HG03575 (cell line): ENCODE results near the gene CLSTN2.

Source experiments
- ATAC-seq: cut with Tn5 transposase; IDR thresholded peaks from one replicate; pipeline ENCODE4 v1.9.1; 2021; ENCODE audit not compliant: unreplicated experiment, insufficient number of reproducible peaks, low FRiP score; ENCODE audit errors: extremely low read depth

CLSTN2 gene

GRCh38 chr3:140117096-140117526 lies 182.1 kb downstream of the CLSTN2 start:
- ATAC-seq: no peak

GRCh38 chr3:140122183-140122582 lies 187.2 kb downstream of the CLSTN2 start:
- ATAC-seq: no peak

GRCh38 chr3:140128217-140128616 lies 193.2 kb downstream of the CLSTN2 start:
- no peak for ATAC-seq

DNA sequence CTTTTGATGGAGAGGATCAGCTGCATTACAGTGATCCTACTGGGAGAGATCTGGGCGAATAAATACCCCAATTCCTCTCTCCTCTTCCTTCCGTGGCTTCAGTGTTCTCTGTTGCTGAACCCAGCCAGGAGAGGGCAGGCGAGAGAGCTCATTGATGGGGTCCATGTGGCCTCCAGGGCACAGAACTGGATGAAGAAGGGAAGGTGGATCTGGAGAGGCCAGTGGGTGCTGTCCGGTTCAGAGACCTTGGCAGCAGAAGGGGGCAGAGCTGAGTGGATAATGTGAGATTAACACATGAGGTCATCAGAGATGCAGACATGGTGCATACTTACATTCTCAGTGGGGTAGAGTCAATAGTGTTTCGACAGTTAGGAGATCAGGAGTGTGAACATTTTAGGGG lies 193.6 kb downstream of the CLSTN2 start:
- ATAC-seq: no peak

DNA sequence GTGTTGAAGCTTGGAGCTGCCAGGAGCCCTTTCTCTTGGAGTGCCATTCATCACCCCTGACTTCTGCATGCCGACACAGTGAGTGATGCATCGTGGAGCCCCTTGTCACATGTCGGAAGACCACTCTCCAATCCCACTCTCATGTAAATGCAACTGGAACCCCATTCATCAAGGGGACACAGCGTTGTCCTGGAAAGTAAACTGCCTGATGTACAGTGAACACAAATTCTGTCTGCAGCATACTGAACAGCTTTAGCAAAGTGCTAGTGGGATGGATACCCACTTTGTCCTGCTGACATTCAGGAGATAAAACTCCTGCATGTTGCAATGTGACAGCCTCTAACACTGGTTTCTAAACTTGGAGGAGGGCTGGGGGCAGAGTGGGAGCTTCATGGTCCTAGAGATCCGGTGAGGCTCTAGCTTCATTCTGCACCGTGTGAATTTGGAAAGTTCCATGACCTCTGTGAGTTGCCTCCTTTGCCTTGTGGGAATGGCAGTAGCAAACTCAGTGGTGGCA lies 194.8 kb downstream of the CLSTN2 start:
- no peak for ATAC-seq

- ATAC-seq: no peak
Observed at GRCh38 chr3:140131895-140132294, 196.9 kb downstream of the CLSTN2 start.

DNA sequence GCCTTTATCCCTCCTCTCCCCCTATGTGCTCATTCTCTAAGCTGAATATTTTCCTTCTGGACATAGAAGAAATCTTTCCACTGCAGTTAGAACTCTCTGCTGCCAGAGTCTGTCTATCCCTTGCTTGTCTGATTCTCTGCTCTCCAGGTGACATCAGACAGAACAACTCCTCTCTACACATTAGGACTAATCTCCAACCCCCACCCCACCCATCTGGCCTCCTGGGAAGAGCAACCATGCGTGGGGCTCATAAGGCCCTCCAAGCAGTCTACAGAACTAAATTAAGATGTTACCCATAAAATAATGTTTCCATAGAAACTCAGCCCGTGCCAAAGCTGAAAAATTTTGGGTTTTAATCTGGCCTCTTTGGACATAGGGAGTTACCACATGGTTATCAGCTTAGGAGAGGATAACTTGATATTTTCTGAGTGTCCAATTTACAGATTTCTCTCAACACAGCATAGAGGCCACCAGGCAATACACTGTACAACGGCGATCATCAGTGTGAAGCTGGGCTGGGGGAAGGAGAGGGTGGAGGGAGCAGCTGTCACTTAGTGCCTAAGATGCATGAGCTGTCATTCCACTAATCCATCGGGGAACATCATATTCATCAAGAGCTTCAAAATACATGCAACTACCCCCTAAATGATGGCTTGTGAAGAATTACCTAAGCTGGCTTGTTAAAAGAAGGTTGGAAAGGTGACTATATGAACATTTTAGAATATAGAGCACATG lies 199.4 kb downstream of the CLSTN2 start:
- ATAC-seq: no peak

- ATAC-seq: no peak
Observed at GRCh38 chr3:140135461-140135860, 200.5 kb downstream of the CLSTN2 start.

- ATAC-seq: no peak
Observed at GRCh38 chr3:140143367-140144069, 208.5 kb downstream of the CLSTN2 start.

DNA sequence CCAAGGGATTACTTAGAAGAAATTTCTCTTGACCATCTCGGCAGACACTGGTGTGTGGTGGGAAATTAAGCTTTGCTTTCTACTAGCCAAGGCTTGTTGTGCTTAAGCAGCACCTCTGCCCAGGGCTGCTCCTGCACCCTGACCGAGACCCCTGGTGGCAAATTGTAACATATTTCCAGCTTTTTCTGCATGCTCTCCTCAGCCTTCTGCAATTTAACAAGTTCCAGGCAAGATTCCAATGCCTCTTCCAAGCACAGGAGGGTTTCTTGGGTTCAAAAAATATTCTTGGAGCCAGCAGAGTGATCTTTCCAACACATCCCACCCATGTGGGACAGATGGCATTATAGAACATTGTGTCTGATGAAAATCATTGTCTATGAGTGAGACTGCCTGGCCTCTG lies 210.5 kb downstream of the CLSTN2 start:
- no peak for ATAC-seq

DNA sequence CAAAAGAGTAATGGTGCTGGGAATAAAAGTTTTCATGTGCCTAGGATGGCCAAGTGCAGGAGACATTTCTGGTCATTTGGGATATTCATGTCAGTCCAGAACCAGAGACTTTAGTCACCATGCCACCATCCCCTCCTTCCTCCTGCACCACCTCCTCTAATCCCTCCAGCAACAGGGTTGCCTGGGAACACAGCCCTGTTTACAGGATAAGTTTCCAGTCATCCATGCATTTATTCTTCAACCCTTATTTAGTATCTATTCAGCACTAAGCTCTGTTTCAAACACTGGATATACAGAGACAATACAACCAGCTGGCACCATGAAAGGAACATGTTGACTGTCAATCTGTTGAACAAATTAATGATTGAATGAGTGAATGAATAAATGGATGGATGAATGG lies 211.7 kb downstream of the CLSTN2 start:
- ATAC-seq: no peak

DNA sequence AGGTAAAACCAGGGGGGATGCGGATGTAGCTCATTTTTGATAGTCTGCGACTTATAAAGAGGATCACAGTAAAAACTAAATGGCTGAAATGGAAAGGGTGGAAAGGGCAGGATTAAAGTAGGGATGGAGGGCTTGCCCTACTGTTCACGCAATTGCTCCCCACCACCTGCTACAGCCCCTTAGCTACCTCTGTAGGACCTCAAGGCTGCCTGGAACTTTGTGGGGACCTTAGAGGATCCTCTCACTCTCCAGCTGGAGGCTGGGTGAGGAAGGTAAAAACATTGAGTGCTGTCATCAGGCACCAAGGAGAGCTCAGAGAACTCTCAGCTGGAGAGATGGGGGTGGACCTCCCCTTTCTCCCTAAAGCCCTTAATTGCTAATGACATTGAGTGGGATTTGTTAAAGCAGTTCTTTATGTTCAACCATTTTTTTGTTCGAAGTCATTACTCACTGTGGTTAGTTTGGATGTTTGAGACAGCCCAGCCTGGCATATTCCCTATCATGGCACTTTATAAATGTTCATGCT lies 213.0 kb downstream of the CLSTN2 start:
- ATAC-seq: no peak

DNA sequence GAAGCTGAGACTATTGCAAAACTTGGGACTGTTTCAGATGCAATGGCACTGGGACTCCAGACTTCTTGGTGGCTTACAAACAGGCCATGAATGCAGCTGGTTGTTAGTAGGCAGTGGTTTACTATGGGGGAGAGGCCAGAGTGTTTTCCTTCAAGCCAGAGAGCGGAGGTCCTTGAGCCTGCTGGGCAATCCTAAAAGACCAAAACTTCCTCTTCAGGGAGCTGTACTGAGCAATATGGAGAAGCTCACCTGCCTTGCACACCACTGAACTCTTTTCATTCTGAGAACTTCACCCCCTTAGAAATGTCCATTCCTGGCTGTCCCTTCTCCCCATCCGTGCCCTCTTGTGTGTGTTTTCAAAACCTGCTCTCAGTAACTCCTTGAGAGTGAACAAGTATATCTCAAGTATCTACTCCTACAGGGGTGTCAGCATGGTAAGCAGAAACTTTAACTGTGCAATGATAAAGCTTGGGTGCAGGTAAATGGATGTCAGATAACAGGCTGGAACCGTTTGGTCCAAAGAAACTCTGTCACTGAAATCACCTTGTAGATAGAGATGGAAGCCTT lies 213.9 kb downstream of the CLSTN2 start:
- ATAC-seq: no peak

- ATAC-seq: no peak
Observed at GRCh38 chr3:140151321-140151720, 216.3 kb downstream of the CLSTN2 start.

DNA sequence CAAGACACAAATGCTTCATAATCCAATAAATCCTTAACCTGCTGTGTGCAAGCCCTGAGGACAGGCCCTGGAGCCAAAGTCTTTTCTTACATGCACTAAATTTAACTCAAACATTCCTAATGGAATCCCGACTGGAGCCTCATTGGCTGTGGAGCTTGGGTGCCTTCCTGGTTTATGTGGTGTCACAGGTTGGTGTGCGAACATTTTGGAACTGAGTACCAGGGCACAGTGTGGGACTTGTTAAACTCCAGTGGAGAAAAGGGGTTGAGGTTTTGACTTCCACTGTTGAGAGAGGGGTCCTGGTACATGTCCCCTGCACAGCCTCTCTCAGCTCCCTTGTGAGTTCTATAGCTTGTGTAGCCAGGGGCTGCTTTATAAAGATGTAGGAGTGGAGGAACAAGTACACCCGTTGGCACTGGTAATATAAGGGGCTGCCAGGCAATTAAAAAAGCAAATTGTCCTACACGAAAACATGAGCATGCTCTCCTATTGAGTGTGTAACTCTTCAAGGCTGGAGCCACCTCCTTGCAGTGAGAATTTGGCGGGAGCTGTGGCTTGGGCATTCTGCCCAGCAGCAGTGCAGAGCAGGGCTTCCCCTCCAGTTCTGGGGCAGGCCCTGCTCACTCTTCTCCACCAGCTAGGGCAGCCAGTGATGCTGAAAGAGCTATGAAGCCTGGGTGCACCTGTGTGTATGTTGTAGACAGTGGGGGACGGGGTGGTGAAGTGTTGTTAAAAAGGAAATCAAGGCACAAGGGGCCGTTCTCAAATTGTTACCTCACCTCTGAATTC lies 218.1 kb downstream of the CLSTN2 start:
- ATAC-seq: no peak

DNA sequence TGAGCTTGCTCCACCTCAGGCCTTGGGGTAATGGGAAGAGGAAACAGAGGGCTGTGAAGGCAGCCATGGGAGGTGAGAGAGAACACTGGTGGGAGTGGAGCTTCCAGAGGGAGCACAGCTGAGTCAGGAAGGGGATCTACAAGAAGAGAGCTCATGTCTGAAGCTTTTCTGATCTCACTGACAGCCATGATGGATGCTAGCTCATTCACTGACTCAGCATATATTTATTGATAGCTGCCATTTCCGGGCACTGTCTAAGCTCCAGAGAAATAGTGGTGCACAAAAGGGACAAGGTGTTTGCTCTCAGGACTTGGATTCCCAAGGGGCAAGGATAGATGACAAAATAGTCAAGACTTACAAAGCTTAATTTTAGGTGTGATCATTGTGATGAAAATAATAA lies 218.8 kb downstream of the CLSTN2 start:
- ATAC-seq: no peak

GRCh38 chr3:140157161-140157560 lies 222.2 kb downstream of the CLSTN2 start:
- ATAC-seq: no peak

DNA sequence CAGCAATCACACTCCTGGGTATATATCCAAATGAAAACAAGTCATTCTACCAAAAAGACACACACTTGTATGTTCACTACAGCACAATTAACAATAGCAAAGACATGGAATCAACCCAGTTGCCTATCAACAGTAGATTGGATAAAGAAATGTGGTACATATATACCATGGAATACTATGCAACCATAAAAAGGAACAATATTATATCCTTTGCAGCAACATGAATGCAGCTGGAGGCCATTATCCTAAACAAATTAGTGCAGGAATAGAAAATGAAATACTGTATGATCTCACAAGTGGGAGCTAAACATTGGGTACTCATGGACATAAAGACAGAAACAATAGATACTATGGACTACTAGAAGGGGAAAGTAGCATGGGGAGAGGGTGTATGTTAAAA lies 224.7 kb downstream of the CLSTN2 start:
- no peak for ATAC-seq

DNA sequence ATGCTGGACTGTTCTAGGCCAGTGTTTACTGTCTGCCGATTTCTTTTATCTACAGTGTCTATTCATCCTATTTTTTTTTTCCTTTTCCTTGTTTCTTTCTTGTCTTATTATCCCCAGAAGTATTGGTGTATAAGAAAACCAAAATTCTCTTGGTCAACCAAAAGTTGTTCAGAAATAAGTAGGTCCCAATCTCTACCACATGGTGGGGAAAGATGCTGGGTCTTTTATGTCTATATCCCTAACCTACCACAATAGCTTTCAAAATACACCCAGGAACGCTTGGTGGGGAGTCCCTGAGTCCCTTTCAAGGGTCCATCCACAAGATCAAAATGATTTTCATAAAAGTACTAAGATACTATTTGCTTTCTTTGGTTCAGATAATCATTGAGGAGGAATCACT lies 225.6 kb downstream of the CLSTN2 start:
- ATAC-seq: no peak
